Measurements from ENCODE around the gene PTPRM. TPM values are rescaled to one million over a fixed set of nuclear protein-coding genes. Genes with fewer than 3 reads are reported as not detected.

PTPRM gene
- total RNA-seq, 1 experiment from 2014 or later = 14.5 TPM

DNA sequence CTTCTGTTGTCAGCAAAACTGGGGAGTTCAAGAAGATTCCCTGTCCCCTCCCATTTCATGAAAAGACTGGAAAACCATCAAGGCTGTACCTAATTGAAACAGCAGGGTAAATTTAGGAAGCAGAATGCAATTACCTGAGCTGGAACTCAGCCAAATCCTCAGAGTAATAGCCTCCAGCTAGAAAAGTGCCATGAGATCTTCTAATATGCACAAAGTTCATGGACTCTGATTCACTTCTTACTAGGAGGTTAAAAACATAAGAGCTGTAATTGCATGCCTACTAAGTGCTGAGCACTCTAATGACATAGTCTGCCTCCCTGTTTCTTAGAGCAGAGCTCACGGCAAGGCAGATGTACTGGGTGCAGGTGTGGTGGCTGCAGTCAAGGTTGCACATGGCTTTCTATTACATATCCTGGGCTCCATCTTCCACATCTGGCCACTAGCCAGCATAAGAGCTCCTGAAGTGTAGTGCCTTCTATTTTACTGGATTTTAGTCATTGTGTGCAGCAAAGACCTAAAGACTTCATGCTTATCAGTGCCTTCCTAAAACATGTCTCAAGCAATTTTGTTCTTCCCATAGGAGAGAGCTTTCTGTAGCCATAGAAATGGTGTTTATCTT is 341.7 kb downstream of the PTPRM start:
- no peak overlapping the region for H3K4me2 ChIP-seq (ENCODE audit: low read length)
- CTCF ChIA-PET = no interaction called here
- DNase-seq (ENCODE audit: low read depth, low spot score) = no peak

GRCh38 chr18:7914834-7915670 is 347.9 kb downstream of the PTPRM start:
- Histone ChIP-seq H3K4me1 (ENCODE audit: control insufficient read depth in 1 of 2, insufficient read depth in 2 of 2, low read length in 2 of 2) (no peaks in the 10 kb centered on the region), H3K79me2 (ENCODE audit: insufficient read depth, low read length) (no peaks in the 10 kb centered on the region), H3K27me3 (ENCODE audit: insufficient read depth, low read length) (no peaks in the 10 kb centered on the region), H3K27ac (ENCODE audit: low read depth, low read length) (no peak overlapping the region), H3K9me3 (ENCODE audit: control insufficient read depth in 1 of 2, insufficient read depth in 1 of 2, low read depth in 1 of 2, low read length in 2 of 2) (no peaks in the 10 kb centered on the region), H3K36me3 (ENCODE audit: control insufficient read depth in 1 of 2, insufficient read depth in 2 of 2, low read length in 2 of 2) (no peaks in the 10 kb centered on the region), H4K20me1 (ENCODE audit: insufficient read depth) (no peaks in the 10 kb centered on the region), H3K9ac (ENCODE audit: low read length) (no peak overlapping the region), H2AFZ (ENCODE audit: low read depth, low read length, poor library complexity, severe bottlenecking) (no peak overlapping the region), H3K4me2 (ENCODE audit: low read length) (no peak overlapping the region), H3K4me3 (replicated peaks in 1 of 2; ENCODE audit: low read depth in 1 of 2, low read length in 2 of 2) (no peak overlapping the region), H3K9me2 (ENCODE audit: insufficient read depth) (no peaks in the 10 kb centered on the region)
- intact Hi-C loops (cut with micrococcal nuclease) = no loop called here
- RAD21 ChIA-PET (ENCODE audit: low non-redundant PET in 1 of 2, low total read pairs in 2 of 2, uncharacterized antibody in 2 of 2, unreplicated experiment in 2 of 2) = no interaction called here
- no peak for TF ChIP-seq ZNF274 (IDR thresholded peaks at IDR 0.05; ENCODE audit: low read depth, low read length)
- TF ChIP-seq POLR2AphosphoS5 (IDR thresholded peaks at IDR 0.05; ENCODE audit: low read depth, low read length) = no peak
- no peak for TF ChIP-seq ELF1 (IDR thresholded peaks at IDR 0.05; ENCODE audit: borderline replicate concordance, low read depth)
- TF ChIP-seq RAD21 (IDR thresholded peaks at IDR 0.05; ENCODE audit: low read depth) = no peak
- TF ChIP-seq TCF7L2 (IDR thresholded peaks at IDR 0.05; ENCODE audit: borderline replicate concordance, extremely low read depth, insufficient read depth, insufficient read length) = no peak
- TF ChIP-seq, protein P1, sequence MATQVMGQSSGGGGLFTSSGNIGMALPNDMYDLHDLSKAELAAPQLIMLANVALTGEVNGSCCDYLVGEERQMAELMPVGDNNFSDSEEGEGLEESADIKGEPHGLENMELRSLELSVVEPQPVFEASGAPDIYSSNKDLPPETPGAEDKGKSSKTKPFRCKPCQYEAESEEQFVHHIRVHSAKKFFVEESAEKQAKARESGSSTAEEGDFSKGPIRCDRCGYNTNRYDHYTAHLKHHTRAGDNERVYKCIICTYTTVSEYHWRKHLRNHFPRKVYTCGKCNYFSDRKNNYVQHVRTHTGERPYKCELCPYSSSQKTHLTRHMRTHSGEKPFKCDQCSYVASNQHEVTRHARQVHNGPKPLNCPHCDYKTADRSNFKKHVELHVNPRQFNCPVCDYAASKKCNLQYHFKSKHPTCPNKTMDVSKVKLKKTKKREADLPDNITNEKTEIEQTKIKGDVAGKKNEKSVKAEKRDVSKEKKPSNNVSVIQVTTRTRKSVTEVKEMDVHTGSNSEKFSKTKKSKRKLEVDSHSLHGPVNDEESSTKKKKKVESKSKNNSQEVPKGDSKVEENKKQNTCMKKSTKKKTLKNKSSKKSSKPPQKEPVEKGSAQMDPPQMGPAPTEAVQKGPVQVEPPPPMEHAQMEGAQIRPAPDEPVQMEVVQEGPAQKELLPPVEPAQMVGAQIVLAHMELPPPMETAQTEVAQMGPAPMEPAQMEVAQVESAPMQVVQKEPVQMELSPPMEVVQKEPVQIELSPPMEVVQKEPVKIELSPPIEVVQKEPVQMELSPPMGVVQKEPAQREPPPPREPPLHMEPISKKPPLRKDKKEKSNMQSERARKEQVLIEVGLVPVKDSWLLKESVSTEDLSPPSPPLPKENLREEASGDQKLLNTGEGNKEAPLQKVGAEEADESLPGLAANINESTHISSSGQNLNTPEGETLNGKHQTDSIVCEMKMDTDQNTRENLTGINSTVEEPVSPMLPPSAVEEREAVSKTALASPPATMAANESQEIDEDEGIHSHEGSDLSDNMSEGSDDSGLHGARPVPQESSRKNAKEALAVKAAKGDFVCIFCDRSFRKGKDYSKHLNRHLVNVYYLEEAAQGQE (IDR thresholded peaks at IDR 0.05; ENCODE audit: low read depth) = no peak
- no peak for ATAC-seq
- POLR2A ChIA-PET = no interaction called here
- DNase-seq (ENCODE audit: low read depth, low spot score) = no peak
- CTCF ChIA-PET = no interaction called here
- BruUV-seq (replicated peaks) = no TSS peak

More for the DNA sequence above, 341.7 kb downstream of the PTPRM start:
- no peaks in the 10 kb centered on the region for H3K9me2 ChIP-seq (ENCODE audit: insufficient read depth)
- H3K36me3 ChIP-seq (ENCODE audit: control insufficient read depth in 1 of 2, insufficient read depth in 2 of 2, low read length in 2 of 2) = no peaks in the 10 kb centered on the region
- H3K4me3 ChIP-seq (replicated peaks in 1 of 2; ENCODE audit: low read depth in 1 of 2, low read length in 2 of 2) = no peak overlapping the region
- no peaks in the 10 kb centered on the region for H4K20me1 ChIP-seq (ENCODE audit: insufficient read depth)
- no peaks in the 10 kb centered on the region for H3K9me3 ChIP-seq (ENCODE audit: control insufficient read depth in 1 of 2, insufficient read depth in 1 of 2, low read depth in 1 of 2, low read length in 2 of 2)
- BruUV-seq (replicated peaks) = no TSS peak
- intact Hi-C loops (cut with micrococcal nuclease) = no loop called here
- no peaks in the 10 kb centered on the region for H3K27me3 ChIP-seq (ENCODE audit: insufficient read depth, low read length)
- no peak overlapping the region for H3K9ac ChIP-seq (ENCODE audit: low read length)
- H3K79me2 ChIP-seq (ENCODE audit: insufficient read depth, low read length) = no peaks in the 10 kb centered on the region
- H2AFZ ChIP-seq (ENCODE audit: low read depth, low read length, poor library complexity, severe bottlenecking) = no peak overlapping the region
- RAD21 ChIA-PET (ENCODE audit: low non-redundant PET in 1 of 2, low total read pairs in 2 of 2, uncharacterized antibody in 2 of 2, unreplicated experiment in 2 of 2) = no interaction called here
- TF ChIP-seq SIN3A (IDR thresholded peaks at IDR 0.05; ENCODE audit: low read depth) (no peak), TCF7L2 (IDR thresholded peaks at IDR 0.05; ENCODE audit: borderline replicate concordance, extremely low read depth, insufficient read depth, insufficient read length) (no peak), CBX3 (IDR thresholded peaks at IDR 0.05; ENCODE audit: low read depth) (no peak), RAD21 (IDR thresholded peaks at IDR 0.05; ENCODE audit: low read depth) (no peak), EZH2phosphoT487 (IDR thresholded peaks at IDR 0.05; ENCODE audit: borderline replicate concordance) (no peak)
- H3K27ac ChIP-seq (ENCODE audit: low read depth, low read length) = no peak overlapping the region
- POLR2A ChIA-PET = no interaction called here
- H3K4me1 ChIP-seq (ENCODE audit: control insufficient read depth in 1 of 2, insufficient read depth in 2 of 2, low read length in 2 of 2) = peaks cover 0 to 5% of the 10 kb centered on the region in 2 experiments; a peak in 2 of 4 replicates
- ATAC-seq = no peak

Data from HCT116 (cell line).